Adipose tissue (tissue), 3 donors: Measurements from ENCODE around the gene CPNE1. TPM values are rescaled to one million over a fixed set of nuclear protein-coding genes. Genes with fewer than 3 reads are reported as not detected.
"Not testable (repeated sequence)": the region's sequence is repeated elsewhere in the genome, so short reads cannot be mapped to it uniquely, and the experiment has no call there.

Experiments
- H3K27ac ChIP-seq: one replicate; pipeline ENCODE4 v1.5.1; 2013; ENCODE audit warnings: low read depth, low read length
- WGBS, 3 donors: extraction: QIAGEN DNeasy Blood & Tissue Kit; methylation state at CpG; one replicate each; pipeline ENCODE4 v1.1.7; 2013; 5-methylcytosine and 5-hydroxymethylcytosine counted together
- polyA plus RNA-seq, 3 donors: library from polyadenylated mRNA; stranded (reverse); fragments of 200-250 nt; gene quantifications; one replicate each; pipeline ENCODE4 v1.2.3, GENCODE V29; 2013
- donor health status: healthy with polysubstance abuse.
- donor health status: Bipolar disorder and iron deficiency.
- donor health status: healthy.

The CPNE1 gene
- 100 to 1,000 TPM in 2 of 3 donors, 10 to 100 TPM in 1; 79.7 to 146 (median 105) TPM for polyA plus RNA-seq

GRCh38 chr20:35664466-35665206 is at the start of gene CPNE1, which contains the start of gene RBM12:
TSS of gene CPNE1 (minus strand) at chr20:35664900. CDS start at chr20:35632923, 31,977 bp downstream.
TSS of gene RBM12 (minus strand) at chr20:35664900. CDS start at chr20:35655322, 9,578 bp downstream.
- peak within 1 kb of the TSS; percentile 91 for H3K27ac ChIP-seq
- 0% methylated on average over 58 to 61 of the region's 61 CpGs for WGBS, 3 donors

- no peak overlapping the region for H3K27ac ChIP-seq
- WGBS, 3 donors, result 71 to 77% (median 77%) methylated on average over 4 of the region's 4 CpGs
These were observed 49.4 kb upstream of the CPNE1 start for GRCh38 chr20:35714127-35714526.

DNA sequence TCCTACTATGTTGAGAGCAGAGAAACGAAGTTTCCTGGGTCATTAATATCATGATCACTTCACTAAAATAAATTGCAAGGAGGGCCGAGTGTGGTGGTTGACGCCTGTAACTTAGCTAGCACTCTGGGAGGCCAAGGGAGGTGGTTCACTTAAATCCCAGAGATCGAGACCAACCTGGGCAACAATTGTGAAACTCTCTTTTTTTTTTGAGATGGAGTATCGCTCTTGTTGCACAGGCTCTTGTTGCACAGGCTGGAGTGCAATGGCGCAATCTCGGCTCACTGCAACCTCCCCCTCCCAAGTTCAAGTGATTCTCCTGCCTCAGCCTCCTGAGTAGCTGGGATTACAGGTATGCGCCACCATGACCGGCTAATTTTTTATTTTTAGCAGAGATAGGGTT is 48.4 kb upstream of the CPNE1 start:
- WGBS, 3 donors, result 78 to 85% (median 81%) methylated on average over 9 of the region's 9 CpGs
- not testable (repeated sequence) for H3K27ac ChIP-seq

- H3K27ac ChIP-seq, result no peak overlapping the region
- 69 to 85% (median 79%) methylated on average over 6 of the region's 6 CpGs for WGBS, 3 donors
These were observed 47.0 kb upstream of the CPNE1 start for GRCh38 chr20:35711588-35712209.

DNA sequence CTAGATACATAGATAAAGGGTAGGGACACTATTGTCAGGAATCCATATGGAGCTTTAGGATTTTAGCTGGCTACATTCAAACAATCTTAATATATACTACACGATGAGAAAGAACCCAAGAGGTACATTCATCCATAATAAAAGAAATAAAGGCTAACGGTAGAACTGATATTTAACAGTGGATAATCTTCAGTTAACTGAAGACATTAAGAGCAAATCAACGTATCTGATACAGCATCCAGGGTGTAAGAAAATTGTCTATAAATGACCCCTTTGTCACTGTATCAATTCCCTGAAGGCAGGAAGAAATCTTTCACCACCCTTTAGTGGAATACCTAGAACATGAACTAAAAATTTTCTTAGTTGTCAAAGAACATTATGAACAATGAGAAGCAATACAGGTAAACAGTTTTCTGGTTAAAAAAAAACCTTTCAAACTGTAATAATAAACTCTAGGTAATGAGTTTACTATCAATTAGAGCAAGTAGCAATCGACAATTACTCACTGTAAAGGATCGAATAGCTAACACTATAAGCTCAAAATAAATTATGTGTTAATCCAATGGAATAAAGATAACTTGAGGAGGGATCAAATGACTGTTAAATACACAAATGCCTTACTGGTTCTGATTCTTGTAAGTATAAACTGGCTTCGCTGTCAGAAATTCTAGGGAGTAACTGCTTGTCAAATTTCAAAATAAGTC is 46.3 kb upstream of the CPNE1 start:
- WGBS, 3 donors, result 55 to 77% (median 70%) methylated on average over 6 of the region's 6 CpGs
- no peak overlapping the region for H3K27ac ChIP-seq

DNA sequence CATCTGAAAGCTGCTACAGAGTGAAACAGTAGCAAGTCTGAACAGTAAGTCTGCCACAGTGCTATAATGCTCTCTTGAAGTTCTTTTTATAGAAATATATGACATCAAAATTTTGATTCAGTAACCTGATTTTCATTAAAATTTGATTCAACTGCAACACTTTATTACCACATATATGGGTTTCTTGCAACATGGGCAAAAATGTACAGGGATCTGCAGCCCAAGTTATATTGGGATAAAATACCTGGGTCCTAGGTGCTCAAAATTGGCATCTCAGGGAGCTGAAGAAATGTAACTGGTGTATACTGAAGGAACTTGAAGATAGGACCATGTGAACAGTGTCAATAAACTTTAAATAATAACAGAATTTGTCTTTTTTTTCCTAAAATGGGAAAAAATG is 45.3 kb upstream of the CPNE1 start:
- H3K27ac ChIP-seq, result no peak overlapping the region

GRCh38 chr20:35709259-35709658 is 44.6 kb upstream of the CPNE1 start:
- whole genome bisulfite sequencing, 3 donors, result 80 to 89% (median 86%) methylated on average over 1 of the region's 1 CpG
- no peak overlapping the region for H3K27ac ChIP-seq

DNA sequence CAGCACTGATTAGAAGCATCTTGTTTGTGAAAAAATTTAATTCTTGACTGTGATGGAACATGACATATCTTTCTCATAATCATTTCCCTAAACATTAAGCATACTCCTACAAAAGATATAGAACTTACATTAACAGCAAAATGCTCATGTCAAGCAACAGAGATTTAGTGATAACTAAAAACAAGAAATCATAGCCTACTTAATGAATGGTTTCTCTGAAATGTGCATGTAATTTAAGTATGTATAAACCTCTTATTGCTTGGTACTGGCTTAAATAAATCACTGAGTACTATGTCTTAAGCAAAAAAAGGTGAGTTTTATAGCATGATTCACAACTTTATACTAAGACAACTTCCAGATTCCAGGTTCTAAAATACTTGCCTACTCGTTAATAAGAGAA is 43.8 kb upstream of the CPNE1 start:
- WGBS, 3 donors, result 30 to 57% (median 46%) methylated on average over 1 of the region's 1 CpG
- no peak overlapping the region for H3K27ac ChIP-seq

GRCh38 chr20:35706591-35707529 is 42.2 kb upstream of the CPNE1 start:
- not testable (repeated sequence) for H3K27ac ChIP-seq
- WGBS, 3 donors, result 90 to 93% (median 92%) methylated on average over 17 of the region's 17 CpGs

- H3K27ac ChIP-seq, result not testable (repeated sequence)
- WGBS, 3 donors, result 86 to 90% (median 88%) methylated on average over 11 of the region's 11 CpGs
These were observed 41.2 kb upstream of the CPNE1 start for GRCh38 chr20:35705894-35706293.

GRCh38 chr20:35704514-35705261 is 40.0 kb upstream of the CPNE1 start:
- WGBS, 3 donors, result 83 to 91% (median 87%) methylated on average over 5 of the region's 5 CpGs
- no peak overlapping the region for H3K27ac ChIP-seq

GRCh38 chr20:35702824-35703695 is 38.4 kb upstream of the CPNE1 start:
- H3K27ac ChIP-seq, result no peak overlapping the region
- 56 to 67% (median 57%) methylated on average over 4 of the region's 4 CpGs for whole genome bisulfite sequencing, 3 donors

DNA sequence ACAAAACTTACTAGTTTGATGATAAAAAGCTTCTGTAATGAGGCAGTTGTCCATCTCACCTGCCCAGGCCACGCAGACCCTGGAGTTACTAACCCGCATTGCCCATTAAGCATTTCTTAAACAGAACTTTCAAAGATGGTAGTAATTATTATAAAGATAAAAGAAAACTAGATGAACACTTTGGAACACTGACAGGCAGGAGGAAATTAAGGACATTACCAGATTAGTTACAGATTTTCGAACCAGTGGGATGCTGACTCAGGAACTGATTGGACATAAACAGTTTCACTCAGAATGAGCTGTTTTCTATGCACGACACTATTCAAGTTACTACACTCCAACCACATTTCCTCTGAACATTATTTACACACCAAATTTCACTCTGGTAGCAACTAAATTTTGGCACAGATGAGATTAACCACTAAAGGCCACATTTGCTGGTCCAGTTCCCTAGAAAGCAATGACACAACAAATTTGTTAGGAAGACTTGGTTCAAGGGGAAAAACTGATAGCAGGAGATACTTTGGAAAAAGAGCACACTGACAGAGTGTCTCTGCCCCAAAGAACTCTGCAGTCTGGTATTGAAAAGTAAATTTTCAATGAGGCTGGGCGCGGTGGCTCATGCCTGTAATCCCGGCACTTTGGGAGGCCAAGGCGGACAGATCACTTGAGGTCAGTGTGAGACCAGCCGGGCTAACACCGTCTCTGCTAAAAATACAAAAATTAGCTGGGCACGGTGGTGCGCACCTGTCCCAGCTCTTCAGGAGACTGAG is 37.5 kb upstream of the CPNE1 start:
- no peak overlapping the region for H3K27ac ChIP-seq
- WGBS, 3 donors, result 79 to 84% (median 83%) methylated on average over 12 of the region's 12 CpGs

DNA sequence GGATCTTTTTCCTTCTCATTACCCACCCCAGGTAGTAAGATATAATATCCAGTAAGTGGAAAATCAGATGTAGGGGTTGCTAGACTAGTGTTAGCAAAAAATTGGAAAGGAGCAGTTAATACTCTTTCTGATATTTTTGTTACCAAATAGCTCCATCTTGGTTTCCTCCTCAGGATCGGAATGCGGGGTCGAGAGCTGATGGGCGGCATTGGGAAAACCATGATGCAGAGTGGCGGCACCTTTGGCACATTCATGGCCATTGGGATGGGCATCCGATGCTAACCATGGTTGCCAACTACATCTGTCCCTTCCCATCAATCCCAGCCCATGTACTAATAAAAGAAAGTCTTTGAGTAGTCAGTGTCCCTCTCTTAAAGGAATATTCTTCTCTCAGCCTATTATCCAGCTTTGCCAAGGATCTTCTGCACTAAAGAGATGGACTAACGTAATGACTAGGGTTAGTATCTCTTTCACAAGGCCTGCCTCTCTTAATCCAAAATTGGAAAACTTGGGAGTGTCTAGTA is 36.0 kb upstream of the CPNE1 start:
- 92 to 95% (median 93%) methylated on average over 7 of the region's 7 CpGs for WGBS, 3 donors
- no peak overlapping the region for H3K27ac ChIP-seq

GRCh38 chr20:35699957-35700624 is 35.4 kb upstream of the CPNE1 start:
- peak overlapping the region; percentile 83 for H3K27ac ChIP-seq
- WGBS, 3 donors, result 18 to 24% (median 22%) methylated on average over 6 of the region's 6 CpGs
